Measurements from ENCODE around the gene SUSD6. TPM values are rescaled to one million over a fixed set of nuclear protein-coding genes. Genes with fewer than 3 reads are reported as not detected.

Gene SUSD6, protein sequence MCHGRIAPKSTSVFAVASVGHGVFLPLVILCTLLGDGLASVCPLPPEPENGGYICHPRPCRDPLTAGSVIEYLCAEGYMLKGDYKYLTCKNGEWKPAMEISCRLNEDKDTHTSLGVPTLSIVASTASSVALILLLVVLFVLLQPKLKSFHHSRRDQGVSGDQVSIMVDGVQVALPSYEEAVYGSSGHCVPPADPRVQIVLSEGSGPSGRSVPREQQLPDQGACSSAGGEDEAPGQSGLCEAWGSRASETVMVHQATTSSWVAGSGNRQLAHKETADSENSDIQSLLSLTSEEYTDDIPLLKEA
- 10 to 100 TPM; 37.5 to 70.4 (median 44.5) TPM for total RNA-seq

DNA sequence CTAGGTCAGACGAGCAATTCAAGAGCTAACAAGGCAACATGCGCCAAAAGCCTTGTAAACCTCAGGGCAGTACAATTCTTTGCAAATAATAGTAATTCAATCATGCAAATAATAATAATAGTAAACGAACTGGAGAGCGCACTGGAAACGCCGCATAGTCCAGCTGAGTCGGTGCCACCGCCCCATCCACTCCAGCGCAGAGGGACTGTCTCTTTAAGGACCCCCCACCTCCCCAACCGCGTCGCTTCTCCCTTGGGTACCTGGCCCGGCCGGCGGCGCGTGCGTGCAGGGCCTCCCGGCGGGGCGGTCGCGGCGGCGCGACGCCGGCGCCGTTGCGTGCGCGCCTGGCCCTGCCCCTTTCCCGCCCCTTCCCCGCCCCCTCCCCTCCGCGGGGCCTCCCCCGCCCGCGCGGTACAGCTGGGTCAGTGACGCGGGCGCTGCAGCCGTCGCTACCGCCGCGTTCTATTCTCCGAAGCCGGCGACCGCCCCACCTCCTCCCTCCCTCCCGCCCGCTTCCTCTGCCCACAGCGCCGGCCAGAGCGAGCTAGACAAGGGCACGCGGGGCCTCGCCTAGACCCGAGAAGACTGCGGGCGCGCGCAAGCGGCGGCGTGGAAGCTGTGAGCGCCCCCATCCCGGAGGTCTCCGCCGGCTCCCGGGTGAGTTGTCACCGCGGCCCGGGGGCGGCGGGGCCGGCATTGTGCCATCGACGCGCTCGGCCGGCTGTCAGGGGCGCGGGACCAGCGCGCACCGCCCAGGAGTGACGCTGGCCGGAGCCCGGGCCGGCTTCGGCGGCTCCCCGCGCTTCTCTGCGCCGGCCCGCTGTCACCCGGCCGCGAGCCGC lies at the start of gene SUSD6:
SUSD6 (plus strand) TSS at position 425 of the 842 bp plus-strand sequence. CDS start 46,997 bp downstream, outside the sequence.
- 1 to 2% methylated on average over 6 to 9 of the region's 105 CpGs for WGBS, 2 donors
- Histone ChIP-seq H3K9me3 (no peaks in the 10 kb centered on the region), H3K4me3 (replicated peaks in 1 of 3) (peak within 1 kb of the TSS; percentile 13 to 69 (median 27)), H3K4me1 (peaks cover 46 to 49% of the 10 kb centered on the region in 2 donors), H3K36me3 (no peaks in the 10 kb centered on the region), H3K27me3 (no peaks in the 10 kb centered on the region), H3K27ac (peak within 1 kb of the TSS; percentile 87 to 96 (median 89))
- peak; percentile 91 to 92 for DNase-seq
- TF ChIP-seq POLR2A (IDR thresholded peaks at IDR 0.05): peak in 1 of 2 donors; percentile 69
- TF ChIP-seq, protein P1, sequence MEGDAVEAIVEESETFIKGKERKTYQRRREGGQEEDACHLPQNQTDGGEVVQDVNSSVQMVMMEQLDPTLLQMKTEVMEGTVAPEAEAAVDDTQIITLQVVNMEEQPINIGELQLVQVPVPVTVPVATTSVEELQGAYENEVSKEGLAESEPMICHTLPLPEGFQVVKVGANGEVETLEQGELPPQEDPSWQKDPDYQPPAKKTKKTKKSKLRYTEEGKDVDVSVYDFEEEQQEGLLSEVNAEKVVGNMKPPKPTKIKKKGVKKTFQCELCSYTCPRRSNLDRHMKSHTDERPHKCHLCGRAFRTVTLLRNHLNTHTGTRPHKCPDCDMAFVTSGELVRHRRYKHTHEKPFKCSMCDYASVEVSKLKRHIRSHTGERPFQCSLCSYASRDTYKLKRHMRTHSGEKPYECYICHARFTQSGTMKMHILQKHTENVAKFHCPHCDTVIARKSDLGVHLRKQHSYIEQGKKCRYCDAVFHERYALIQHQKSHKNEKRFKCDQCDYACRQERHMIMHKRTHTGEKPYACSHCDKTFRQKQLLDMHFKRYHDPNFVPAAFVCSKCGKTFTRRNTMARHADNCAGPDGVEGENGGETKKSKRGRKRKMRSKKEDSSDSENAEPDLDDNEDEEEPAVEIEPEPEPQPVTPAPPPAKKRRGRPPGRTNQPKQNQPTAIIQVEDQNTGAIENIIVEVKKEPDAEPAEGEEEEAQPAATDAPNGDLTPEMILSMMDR (IDR thresholded peaks at IDR 0.05): no peak
- intact Hi-C loops (cut with DNase I): no loop called here

DNA sequence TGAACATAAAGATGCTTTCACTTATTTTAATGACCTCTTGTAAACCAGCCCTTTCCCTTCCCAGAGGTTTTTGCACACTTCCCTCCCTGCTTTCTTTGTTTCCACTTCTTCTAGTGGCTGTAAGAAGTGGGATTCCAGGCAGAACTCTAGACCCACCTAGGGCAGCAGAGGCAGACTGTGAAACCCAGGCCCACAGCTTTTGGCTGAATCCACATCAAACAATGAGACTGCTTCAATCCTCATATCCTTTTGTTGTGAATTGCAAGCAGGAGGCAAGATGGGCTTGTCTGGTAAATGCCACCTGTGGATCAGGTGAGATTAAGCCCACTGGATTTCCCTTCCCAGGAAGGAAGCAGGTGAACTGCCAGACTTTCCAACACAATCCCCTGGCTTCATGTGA lies 49.5 kb upstream of the SUSD6 start:
- Histone ChIP-seq H3K27ac (no peak overlapping the region), H3K27me3 (no peaks in the 10 kb centered on the region), H3K4me1 (no peaks in the 10 kb centered on the region), H3K9me3 (no peaks in the 10 kb centered on the region), H3K4me3 (replicated peaks in 1 of 3) (no peak overlapping the region), H3K36me3 (no peaks in the 10 kb centered on the region)
- intact Hi-C loops (cut with DNase I): no loop called here
- no peak for DNase-seq
- TF ChIP-seq POLR2A (IDR thresholded peaks at IDR 0.05): no peak
- TF ChIP-seq, protein P1 (IDR thresholded peaks at IDR 0.05): no peak

DNA sequence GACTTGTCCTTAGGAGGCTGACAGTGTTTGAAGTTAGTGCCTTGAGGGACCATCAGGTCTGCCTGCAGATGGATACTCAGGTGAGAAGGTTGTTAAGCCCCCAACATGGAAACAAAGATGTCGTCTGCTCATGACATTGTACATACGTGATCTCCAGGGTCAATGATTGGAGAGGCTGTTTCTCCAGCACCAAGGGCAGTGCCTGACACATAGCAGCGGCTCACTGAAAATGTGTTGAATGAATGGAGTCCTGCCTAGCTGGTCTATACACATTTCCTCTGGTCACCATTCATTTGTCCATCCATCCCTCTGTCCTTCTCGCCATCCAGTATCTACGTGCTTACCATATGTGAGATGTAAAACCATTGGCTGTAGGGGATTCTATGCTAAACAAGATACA lies 43.8 kb upstream of the SUSD6 start:
- intact Hi-C loops (cut with DNase I): no loop called here
- 89 to 93% methylated on average over 5 of the region's 5 CpGs for WGBS, 2 donors
- H3K27me3 ChIP-seq: peaks cover 13% of the 10 kb centered on the region

DNA sequence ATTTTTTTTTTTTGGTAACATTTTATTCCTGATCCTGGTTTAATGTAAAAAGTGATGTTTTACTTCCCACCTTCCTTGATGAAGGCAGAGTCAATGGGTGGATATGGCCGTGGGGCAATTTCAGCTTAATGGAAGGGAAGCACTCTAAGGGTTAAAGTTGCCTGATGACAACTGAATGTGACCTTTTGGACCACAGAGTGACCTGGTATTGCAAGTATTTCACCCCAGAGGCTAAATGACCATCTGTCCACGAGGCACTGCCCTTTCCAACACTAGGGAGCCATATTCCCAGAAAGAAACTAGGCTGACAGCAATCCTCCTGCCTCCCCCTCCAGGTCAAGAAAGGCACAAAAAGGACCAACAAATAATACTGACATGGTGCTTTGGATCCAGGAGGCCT lies 41.5 kb upstream of the SUSD6 start:
- H3K36me3 ChIP-seq: no peaks in the 10 kb centered on the region
- H3K27me3 ChIP-seq: peaks cover 19% of the 10 kb centered on the region
- no peak overlapping the region for H3K4me3 ChIP-seq (replicated peaks in 1 of 3)
- H3K9me3 ChIP-seq: no peaks in the 10 kb centered on the region
- H3K4me1 ChIP-seq: peaks cover 15 to 30% of the 10 kb centered on the region in 2 donors
- TF ChIP-seq POLR2A (IDR thresholded peaks at IDR 0.05): no peak
- TF ChIP-seq, protein P1 (IDR thresholded peaks at IDR 0.05): no peak
- intact Hi-C loops (cut with DNase I): no loop called here
- no peak for DNase-seq
- H3K27ac ChIP-seq: no peak overlapping the region
- WGBS, 2 donors: 60 to 78% methylated on average over 2 of the region's 2 CpGs

More for the DNA sequence above, 43.8 kb upstream of the SUSD6 start:
- H3K27ac ChIP-seq: no peak overlapping the region
- no peak for TF ChIP-seq POLR2A (IDR thresholded peaks at IDR 0.05)
- TF ChIP-seq, protein P1 (IDR thresholded peaks at IDR 0.05): no peak
- no peak for DNase-seq
- H3K4me1 ChIP-seq: peaks cover 7 to 11% of the 10 kb centered on the region in 2 donors
- H3K9me3 ChIP-seq: no peaks in the 10 kb centered on the region
- H3K36me3 ChIP-seq: no peaks in the 10 kb centered on the region
- no peak overlapping the region for H3K4me3 ChIP-seq (replicated peaks in 1 of 3)
